GM12891 (cell line): ENCODE data around the gene PITRM1.

Experiments
- POLR2AphosphoS5 ChIP-seq: IDR thresholded peaks from 2 replicates; pipeline ENCODE4 v1.6.1; 2011; ENCODE audit warnings: low read depth, low read length, control low read depth
- TAF1 ChIP-seq: IDR thresholded peaks from 2 replicates; pipeline ENCODE4 v1.6.1; 2011; ENCODE audit warnings: low read depth, low read length, control low read depth

DNA sequence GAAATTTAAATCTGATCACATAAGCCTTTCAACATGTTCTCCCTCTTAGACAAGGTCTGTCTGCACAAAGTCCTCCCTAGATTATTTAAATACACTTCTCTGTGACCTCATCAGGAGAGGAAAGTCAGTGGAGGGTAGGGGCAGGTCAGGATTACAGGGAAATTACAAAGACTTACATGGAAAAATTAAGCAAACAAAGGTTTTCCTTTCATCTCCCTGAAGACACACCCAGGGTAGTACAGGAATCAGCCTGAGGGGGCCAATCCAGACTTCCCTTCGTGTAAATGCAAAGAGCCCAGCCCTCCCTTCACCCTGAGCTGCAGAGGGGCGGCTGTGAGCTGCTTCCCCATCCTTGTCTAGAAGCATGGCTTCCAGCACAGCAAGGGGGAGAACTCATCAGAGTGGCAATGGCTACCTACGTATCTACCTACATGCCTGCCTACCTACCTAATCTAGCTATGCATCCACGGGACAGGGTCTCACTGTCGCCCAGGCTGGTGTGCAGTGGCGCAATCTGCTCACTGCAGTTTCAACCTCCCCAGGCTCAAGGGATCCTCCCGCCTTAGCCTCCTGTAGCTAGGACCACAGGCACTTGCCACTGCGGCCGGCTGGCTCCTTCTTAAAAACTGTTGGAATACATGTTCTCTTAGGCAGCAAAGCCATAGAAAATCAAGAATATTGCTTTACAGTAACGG is 33.2 kb downstream of the PITRM1 start:
- TF ChIP-seq TAF1 (no peak), POLR2AphosphoS5 (peak; percentile 64)
